ENCODE results near the gene PLCH1. TPM values are rescaled to one million over a fixed set of nuclear protein-coding genes. Genes with fewer than 3 reads are reported as not detected.
"Not testable (repeated sequence)": the region's sequence is repeated elsewhere in the genome, so short reads cannot be mapped to it uniquely, and the experiment has no call there.

The PLCH1 gene
- total RNA-seq, 5 donors from 2014 or later (not counting 1 experiment from before 2014, with no cell fraction given), result 0.06 to 0.12 (median 0.09) TPM; not detected in 1

DNA sequence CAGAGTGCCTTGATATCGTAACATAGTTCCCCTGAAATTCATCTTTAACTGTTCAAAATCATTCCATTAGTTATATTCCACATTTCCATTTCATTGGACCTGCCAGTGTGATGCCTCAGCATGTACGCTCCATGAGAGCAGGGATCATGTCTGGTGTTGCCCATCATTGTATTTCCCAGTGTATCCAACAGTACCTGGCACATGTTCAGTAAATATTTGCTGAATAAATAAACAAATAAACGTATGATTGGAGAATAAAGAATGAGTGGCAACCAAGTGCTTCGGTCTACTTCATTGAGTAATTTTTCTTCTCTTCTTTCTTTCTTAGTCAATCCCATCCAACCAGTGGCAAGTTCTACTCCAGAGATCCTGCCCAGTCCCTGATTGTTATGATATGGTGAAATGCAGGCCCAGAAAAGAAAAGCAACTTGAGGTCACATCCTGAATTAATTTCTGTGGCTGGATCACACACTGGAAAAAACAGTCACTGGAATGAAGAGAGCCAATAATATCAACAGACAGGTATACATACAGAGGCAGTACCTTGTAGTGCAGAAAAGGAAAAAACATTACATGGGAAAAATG lies 101.2 kb downstream of the PLCH1 start:
- H3K4me1 Mint-ChIP-seq, result no peaks in the 10 kb centered on the region
- Histone ChIP-seq H3K27me3 (replicated peaks in 1 of 2; ENCODE audit: control insufficient read depth in 2 of 2, extremely low read depth in 1 of 2, insufficient read depth in 2 of 2, low read length in 1 of 2) (no peaks in the 10 kb centered on the region), H3K27ac (ENCODE audit: low read length) (no peak overlapping the region), H3K4me3 (ENCODE audit: control insufficient read depth in 1 of 2, extremely low read depth in 1 of 2, low read length in 1 of 2) (no peak overlapping the region), H3K4me1 (ENCODE audit: control insufficient read depth in 1 of 2, extremely low read depth in 1 of 2, insufficient read depth in 2 of 2, low read length in 2 of 2) (peaks cover 0 to 8% of the 10 kb centered on the region in 2 experiments), H3K9me3 (no peaks in the 10 kb centered on the region), H3K36me3 (ENCODE audit: control insufficient read depth in 2 of 2, extremely low read depth in 1 of 2, insufficient read depth in 1 of 2, low read length in 1 of 2) (no peaks in the 10 kb centered on the region)
- H3K27ac Mint-ChIP-seq, result no peak overlapping the region
- DNase-seq (no peak), ATAC-seq (replicated peaks in 1 of 4) (no peak)
- WGBS (ENCODE audit: insufficient coverage), result 50% methylated on average over 2 of the region's 4 CpGs
- ChIA-PET POLR2A (no interaction called here), CTCF (no interaction called here)
- no peaks in the 10 kb centered on the region for H3K9me3 Mint-ChIP-seq
- no peak overlapping the region for H3K4me3 Mint-ChIP-seq
- H3K36me3 Mint-ChIP-seq, result no peaks in the 10 kb centered on the region
- H3K27me3 Mint-ChIP-seq, result peaks cover 2 to 4% of the 10 kb centered on the region in 2 donors

DNA sequence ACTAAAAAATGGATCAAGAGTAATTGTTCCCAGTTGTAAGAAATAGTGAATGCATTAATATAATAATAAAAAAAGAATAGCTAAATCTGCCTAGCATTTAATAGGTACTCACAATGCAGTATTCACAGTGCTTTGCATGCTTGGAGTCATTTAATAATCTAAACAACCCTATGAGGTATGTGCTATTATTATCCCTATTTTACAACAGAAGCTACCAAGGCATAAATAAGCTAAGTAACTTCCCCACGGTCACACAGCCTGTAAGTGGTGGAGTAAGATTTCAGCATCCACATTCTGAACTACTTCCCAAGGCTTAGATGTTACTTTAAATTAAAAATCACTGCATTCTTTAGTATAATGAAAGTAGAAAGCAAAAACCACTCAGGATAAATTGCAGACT lies 102.9 kb downstream of the PLCH1 start:
- no peaks in the 10 kb centered on the region for H3K36me3 Mint-ChIP-seq
- WGBS (ENCODE audit: insufficient coverage), result no CpG with 5 or more reads among the region's 1 CpG
- CTCF ChIA-PET, result no interaction called here

DNA sequence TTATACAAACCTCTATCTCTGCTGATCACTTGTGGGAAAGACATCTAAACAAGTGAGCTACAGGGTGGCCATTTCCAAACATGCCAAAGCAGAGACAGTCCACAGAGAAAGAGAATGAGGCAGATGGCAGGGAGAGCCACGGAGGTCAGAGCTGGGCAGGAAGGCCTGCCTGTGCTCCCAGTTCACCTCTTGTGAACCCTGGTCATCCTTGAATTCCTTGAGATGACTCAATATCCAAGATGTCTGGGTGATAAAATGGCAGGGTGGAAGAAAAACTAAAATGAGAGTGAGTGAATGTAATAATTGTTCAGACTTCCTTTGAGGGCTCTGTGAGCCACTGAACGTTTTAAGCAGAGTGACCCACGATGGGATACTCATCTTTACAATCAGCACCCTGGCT lies 104.8 kb downstream of the PLCH1 start:
- no peaks in the 10 kb centered on the region for H3K4me1 ChIP-seq (ENCODE audit: control insufficient read depth in 1 of 2, extremely low read depth in 1 of 2, insufficient read depth in 2 of 2, low read length in 2 of 2)
- no peak overlapping the region for H3K27ac ChIP-seq (ENCODE audit: low read length)
- H3K4me3 ChIP-seq (ENCODE audit: control insufficient read depth in 1 of 2, extremely low read depth in 1 of 2, low read length in 1 of 2), result no peak overlapping the region
- ChIA-PET CTCF (no interaction called here), POLR2A (no interaction called here)
- no peaks in the 10 kb centered on the region for H3K4me1 Mint-ChIP-seq
- H3K27me3 Mint-ChIP-seq, result peaks cover 2 to 4% of the 10 kb centered on the region in 2 donors
- no peaks in the 10 kb centered on the region for H3K9me3 Mint-ChIP-seq
- H3K9me3 ChIP-seq, result no peaks in the 10 kb centered on the region
- ATAC-seq (replicated peaks in 1 of 4), result no peak
- no peak for DNase-seq
- no peaks in the 10 kb centered on the region for H3K27me3 ChIP-seq (replicated peaks in 1 of 2; ENCODE audit: control insufficient read depth in 2 of 2, extremely low read depth in 1 of 2, insufficient read depth in 2 of 2, low read length in 1 of 2)
- H3K4me3 Mint-ChIP-seq, result no peak overlapping the region
- no peaks in the 10 kb centered on the region for H3K36me3 Mint-ChIP-seq
- H3K27ac Mint-ChIP-seq, result no peak overlapping the region
- 40% methylated on average over 1 of the region's 3 CpGs for WGBS (ENCODE audit: insufficient coverage)
- no peaks in the 10 kb centered on the region for H3K36me3 ChIP-seq (ENCODE audit: control insufficient read depth in 2 of 2, extremely low read depth in 1 of 2, insufficient read depth in 1 of 2, low read length in 1 of 2)

More for the DNA sequence above, 102.9 kb downstream of the PLCH1 start:
- H3K9me3 Mint-ChIP-seq, result no peaks in the 10 kb centered on the region
- no peak for DNase-seq
- no peaks in the 10 kb centered on the region for H3K4me1 Mint-ChIP-seq
- Histone ChIP-seq H3K9me3 (no peaks in the 10 kb centered on the region), H3K4me1 (ENCODE audit: control insufficient read depth in 1 of 2, extremely low read depth in 1 of 2, insufficient read depth in 2 of 2, low read length in 2 of 2) (peaks cover 0 to 5% of the 10 kb centered on the region in 2 experiments), H3K27me3 (replicated peaks in 1 of 2; ENCODE audit: control insufficient read depth in 2 of 2, extremely low read depth in 1 of 2, insufficient read depth in 2 of 2, low read length in 1 of 2) (no peaks in the 10 kb centered on the region), H3K27ac (ENCODE audit: low read length) (no peak overlapping the region), H3K4me3 (ENCODE audit: control insufficient read depth in 1 of 2, extremely low read depth in 1 of 2, low read length in 1 of 2) (no peak overlapping the region), H3K36me3 (ENCODE audit: control insufficient read depth in 2 of 2, extremely low read depth in 1 of 2, insufficient read depth in 1 of 2, low read length in 1 of 2) (no peaks in the 10 kb centered on the region)
- ATAC-seq (replicated peaks in 1 of 4), result no peak
- H3K27ac Mint-ChIP-seq, result no peak overlapping the region
- POLR2A ChIA-PET, result no interaction called here
- H3K4me3 Mint-ChIP-seq, result no peak overlapping the region
- peaks cover 2 to 4% of the 10 kb centered on the region in 2 donors for H3K27me3 Mint-ChIP-seq

DNA sequence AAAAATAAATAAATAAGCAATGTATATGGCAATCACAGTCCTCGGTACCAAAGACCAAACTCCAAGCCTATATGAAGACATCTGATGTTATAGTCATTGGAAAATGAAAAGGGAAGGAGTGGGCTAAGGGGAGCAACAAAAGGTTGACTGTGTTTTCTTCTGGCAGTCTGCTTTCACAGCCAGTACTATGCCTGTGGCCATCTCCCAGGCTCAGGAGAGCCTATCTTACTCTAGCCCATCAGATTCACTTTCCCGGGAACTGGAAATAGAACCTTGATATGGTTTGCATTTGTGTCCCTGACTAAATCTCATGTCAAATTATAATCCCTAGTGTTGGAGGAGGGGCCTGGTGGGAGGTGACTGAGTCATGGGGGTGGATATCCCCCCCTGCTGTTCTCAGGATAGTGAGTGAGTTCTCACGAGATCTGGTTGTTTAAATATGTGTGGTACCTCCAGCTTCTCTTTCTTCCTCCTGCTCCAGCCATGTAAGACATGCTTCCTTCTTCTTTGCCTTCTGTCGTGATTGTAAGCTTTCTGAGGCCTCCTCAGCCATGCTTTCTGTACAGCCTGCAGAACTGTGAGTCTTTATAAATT lies 105.3 kb downstream of the PLCH1 start:
- ChIA-PET CTCF (no interaction called here), POLR2A (no interaction called here)
- no peaks in the 10 kb centered on the region for H3K4me1 ChIP-seq (ENCODE audit: control insufficient read depth in 1 of 2, extremely low read depth in 1 of 2, insufficient read depth in 2 of 2, low read length in 2 of 2)
- H3K27ac ChIP-seq (ENCODE audit: low read length), result no peak overlapping the region
- no peaks in the 10 kb centered on the region for H3K36me3 Mint-ChIP-seq
- H3K4me3 ChIP-seq (ENCODE audit: control insufficient read depth in 1 of 2, extremely low read depth in 1 of 2, low read length in 1 of 2), result no peak overlapping the region
- peaks cover 2 to 4% of the 10 kb centered on the region in 2 donors for H3K27me3 Mint-ChIP-seq
- H3K4me1 Mint-ChIP-seq, result no peaks in the 10 kb centered on the region
- H3K27ac Mint-ChIP-seq, result no peak overlapping the region
- DNase-seq (no peak), ATAC-seq (replicated peaks in 1 of 4) (no peak)
- H3K9me3 ChIP-seq, result no peaks in the 10 kb centered on the region
- H3K36me3 ChIP-seq (ENCODE audit: control insufficient read depth in 2 of 2, extremely low read depth in 1 of 2, insufficient read depth in 1 of 2, low read length in 1 of 2), result no peaks in the 10 kb centered on the region
- H3K9me3 Mint-ChIP-seq, result no peaks in the 10 kb centered on the region
- H3K4me3 Mint-ChIP-seq, result no peak overlapping the region
- 38% methylated on average over 1 of the region's 4 CpGs for WGBS (ENCODE audit: insufficient coverage)
- H3K27me3 ChIP-seq (replicated peaks in 1 of 2; ENCODE audit: control insufficient read depth in 2 of 2, extremely low read depth in 1 of 2, insufficient read depth in 2 of 2, low read length in 1 of 2), result no peaks in the 10 kb centered on the region

DNA sequence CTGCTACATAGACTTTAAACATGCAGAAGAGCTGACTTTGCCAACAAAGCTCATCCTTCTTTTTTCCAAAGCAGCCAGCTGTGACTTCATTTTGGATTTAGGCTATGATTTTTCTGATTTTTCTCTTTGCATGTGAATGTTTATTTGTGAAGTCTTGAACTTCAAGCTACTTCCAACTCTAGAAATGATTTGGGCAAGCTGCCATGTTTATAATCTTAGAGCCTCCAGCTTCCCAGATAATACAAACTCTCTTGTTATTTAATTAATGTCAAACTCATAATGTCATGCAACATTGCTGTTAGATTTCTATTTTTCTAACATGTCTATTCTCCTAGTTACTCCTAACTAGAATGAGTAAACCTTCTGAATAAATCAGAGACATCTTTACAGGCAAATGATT lies 106.4 kb downstream of the PLCH1 start:
- CTCF ChIA-PET; H3K27ac Mint-ChIP-seq; H3K9me3 ChIP-seq; ATAC-seq (replicated peaks in 1 of 4); H3K9me3 Mint-ChIP-seq; DNase-seq; H3K4me1 ChIP-seq (ENCODE audit: control insufficient read depth in 1 of 2, extremely low read depth in 1 of 2, insufficient read depth in 2 of 2, low read length in 2 of 2); H3K4me1 Mint-ChIP-seq; H3K4me3 ChIP-seq (ENCODE audit: control insufficient read depth in 1 of 2, extremely low read depth in 1 of 2, low read length in 1 of 2); H3K27ac ChIP-seq (ENCODE audit: low read length); H3K27me3 ChIP-seq (replicated peaks in 1 of 2; ENCODE audit: control insufficient read depth in 2 of 2, extremely low read depth in 1 of 2, insufficient read depth in 2 of 2, low read length in 1 of 2); H3K27me3 Mint-ChIP-seq; H3K4me3 Mint-ChIP-seq; H3K36me3 ChIP-seq (ENCODE audit: control insufficient read depth in 2 of 2, extremely low read depth in 1 of 2, insufficient read depth in 1 of 2, low read length in 1 of 2); H3K36me3 Mint-ChIP-seq: not testable (repeated sequence)
- POLR2A ChIA-PET, result interaction anchor here in 1 of 2 donors (0.5 kb wide), 1 partner anchor 23 kb away, joined by 3 read pairs; no protein-coding TSS in a partner anchor

DNA sequence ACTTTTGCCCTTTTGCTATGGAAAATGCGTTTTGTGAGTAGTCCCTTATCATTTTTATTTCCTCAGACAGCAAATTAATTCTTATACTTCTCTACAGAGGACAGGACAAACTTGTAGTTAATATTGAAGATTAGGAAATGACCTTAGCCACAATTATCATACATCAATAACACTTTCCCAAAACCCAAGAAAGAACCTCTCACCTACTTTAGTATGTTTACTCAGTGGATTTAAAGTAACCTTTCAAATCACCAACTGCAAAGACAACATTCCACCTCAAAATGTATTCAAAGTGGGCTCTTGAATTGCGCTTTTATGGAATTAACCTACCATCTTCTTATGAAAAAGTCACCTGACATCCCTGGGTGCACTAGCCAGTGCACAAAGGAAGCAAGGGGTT lies 107.3 kb downstream of the PLCH1 start:
- Mint-ChIP-seq H3K9me3 (no peaks in the 10 kb centered on the region), H3K27me3 (peaks cover 1 to 4% of the 10 kb centered on the region in 2 donors), H3K4me1 (no peaks in the 10 kb centered on the region), H3K4me3 (no peak overlapping the region), H3K27ac (no peak overlapping the region), H3K36me3 (no peaks in the 10 kb centered on the region)
- Histone ChIP-seq H3K9me3 (no peaks in the 10 kb centered on the region), H3K27me3 (replicated peaks in 1 of 2; ENCODE audit: control insufficient read depth in 2 of 2, extremely low read depth in 1 of 2, insufficient read depth in 2 of 2, low read length in 1 of 2) (no peaks in the 10 kb centered on the region), H3K4me3 (ENCODE audit: control insufficient read depth in 1 of 2, extremely low read depth in 1 of 2, low read length in 1 of 2) (no peak overlapping the region), H3K4me1 (ENCODE audit: control insufficient read depth in 1 of 2, extremely low read depth in 1 of 2, insufficient read depth in 2 of 2, low read length in 2 of 2) (no peaks in the 10 kb centered on the region), H3K36me3 (ENCODE audit: control insufficient read depth in 2 of 2, extremely low read depth in 1 of 2, insufficient read depth in 1 of 2, low read length in 1 of 2) (no peaks in the 10 kb centered on the region), H3K27ac (ENCODE audit: low read length) (no peak overlapping the region)
- ChIA-PET CTCF (no interaction called here), POLR2A (no interaction called here)
- DNase-seq, result no peak
- 75% methylated on average over 1 of the region's 2 CpGs for WGBS (ENCODE audit: insufficient coverage)
- no peak for ATAC-seq (replicated peaks in 1 of 4)
